Neural cell (in vitro differentiated cells): ENCODE results near the gene STX17.

Experiments
- EP300 ChIP-seq: fragments of 450-650 bp; conservative IDR thresholded peaks from 2 replicates; pipeline ENCODE4 v1.6.1; 2014; ENCODE audit warnings: antibody characterized with exemption, mild to moderate bottlenecking, moderate library complexity; ENCODE audit not compliant: poor library complexity, severe bottlenecking
- EZH2 ChIP-seq: fragments of 200-600, 300-800 bp; shearing (Covaris generic), sonication (generic); IDR thresholded peaks from 2 replicates; pipeline ENCODE4 v1.6.1; 2014; ENCODE audit warnings: antibody characterized with exemption, low read length, borderline replicate concordance, mild to moderate bottlenecking; ENCODE audit not compliant: insufficient read depth, poor library complexity, severe bottlenecking
- MXI1 ChIP-seq: fragments of 450-650 bp; conservative IDR thresholded peaks from 2 replicates; pipeline ENCODE4 v1.6.1; 2014; ENCODE audit warnings: antibody characterized with exemption, mild to moderate bottlenecking; ENCODE audit not compliant: poor library complexity, severe bottlenecking
- POLR2AphosphoS5 ChIP-seq: IDR thresholded peaks from 2 replicates; pipeline ENCODE4 v1.6.1; 2012
- RAD21 ChIP-seq: fragments of 450-650 bp; conservative IDR thresholded peaks from 2 replicates; pipeline ENCODE4 v1.6.1; 2014; ENCODE audit warnings: antibody characterized with exemption, mild to moderate bottlenecking, moderate library complexity
- SMC3 ChIP-seq: fragments of 450-650 bp; conservative IDR thresholded peaks from 2 replicates; pipeline ENCODE4 v1.6.1; 2014; ENCODE audit warnings: antibody characterized with exemption, mild to moderate bottlenecking, moderate library complexity; ENCODE audit not compliant: poor library complexity
- TAF1 ChIP-seq: IDR thresholded peaks from 2 replicates; pipeline ENCODE4 v1.6.1; 2012; ENCODE audit warnings: low read depth
- TF ChIP-seq, protein P1 (sequence below): fragments of 450-650 bp; IDR thresholded peaks from 2 replicates; pipeline ENCODE4 v1.5.1; 2014; ENCODE audit warnings: antibody characterized with exemption, mild to moderate bottlenecking, moderate library complexity; ENCODE audit not compliant: poor library complexity, severe bottlenecking
- TF ChIP-seq, protein P2 (sequence below): IDR thresholded peaks from 2 replicates; pipeline ENCODE4 v1.6.1; 2012; ENCODE audit warnings: borderline replicate concordance

DNA sequence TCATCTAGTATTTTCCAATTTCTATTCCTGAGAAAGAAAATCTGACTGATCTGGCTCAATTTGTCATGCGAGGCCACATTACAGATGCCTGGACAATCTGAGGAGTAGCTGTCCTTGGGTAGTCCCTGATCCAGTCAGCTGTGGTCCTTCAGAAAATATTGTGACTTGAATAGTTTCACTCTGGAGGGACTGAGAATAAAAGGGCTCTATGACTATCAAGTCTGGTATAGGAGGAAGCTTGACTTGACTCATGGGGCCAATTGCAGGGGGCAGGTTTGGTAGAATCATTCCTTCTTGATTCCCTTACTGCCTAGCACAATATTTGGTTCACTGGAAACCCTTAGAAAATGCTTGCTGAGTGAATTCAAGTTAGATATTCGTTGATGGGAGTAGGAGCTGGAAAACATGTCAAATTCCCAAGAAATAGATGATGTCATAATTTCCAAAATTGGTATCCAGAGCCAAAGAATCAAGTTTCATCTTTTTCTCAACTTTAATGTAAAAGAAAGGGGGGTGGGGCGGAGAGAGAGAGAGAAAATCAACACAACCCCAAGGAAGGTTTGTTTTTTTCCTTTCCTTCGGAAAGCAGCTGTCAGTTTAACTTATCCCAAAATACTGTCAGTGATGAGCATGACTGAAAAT lies 32.4 kb upstream of the STX17 start:
- TF ChIP-seq, protein P1, sequence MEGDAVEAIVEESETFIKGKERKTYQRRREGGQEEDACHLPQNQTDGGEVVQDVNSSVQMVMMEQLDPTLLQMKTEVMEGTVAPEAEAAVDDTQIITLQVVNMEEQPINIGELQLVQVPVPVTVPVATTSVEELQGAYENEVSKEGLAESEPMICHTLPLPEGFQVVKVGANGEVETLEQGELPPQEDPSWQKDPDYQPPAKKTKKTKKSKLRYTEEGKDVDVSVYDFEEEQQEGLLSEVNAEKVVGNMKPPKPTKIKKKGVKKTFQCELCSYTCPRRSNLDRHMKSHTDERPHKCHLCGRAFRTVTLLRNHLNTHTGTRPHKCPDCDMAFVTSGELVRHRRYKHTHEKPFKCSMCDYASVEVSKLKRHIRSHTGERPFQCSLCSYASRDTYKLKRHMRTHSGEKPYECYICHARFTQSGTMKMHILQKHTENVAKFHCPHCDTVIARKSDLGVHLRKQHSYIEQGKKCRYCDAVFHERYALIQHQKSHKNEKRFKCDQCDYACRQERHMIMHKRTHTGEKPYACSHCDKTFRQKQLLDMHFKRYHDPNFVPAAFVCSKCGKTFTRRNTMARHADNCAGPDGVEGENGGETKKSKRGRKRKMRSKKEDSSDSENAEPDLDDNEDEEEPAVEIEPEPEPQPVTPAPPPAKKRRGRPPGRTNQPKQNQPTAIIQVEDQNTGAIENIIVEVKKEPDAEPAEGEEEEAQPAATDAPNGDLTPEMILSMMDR: no peak
- TF ChIP-seq TAF1 (no peak), EP300 (no peak), EZH2 (no peak), POLR2AphosphoS5 (no peak), RAD21 (no peak), SMC3 (no peak), MXI1 (no peak)
- TF ChIP-seq, protein P2, sequence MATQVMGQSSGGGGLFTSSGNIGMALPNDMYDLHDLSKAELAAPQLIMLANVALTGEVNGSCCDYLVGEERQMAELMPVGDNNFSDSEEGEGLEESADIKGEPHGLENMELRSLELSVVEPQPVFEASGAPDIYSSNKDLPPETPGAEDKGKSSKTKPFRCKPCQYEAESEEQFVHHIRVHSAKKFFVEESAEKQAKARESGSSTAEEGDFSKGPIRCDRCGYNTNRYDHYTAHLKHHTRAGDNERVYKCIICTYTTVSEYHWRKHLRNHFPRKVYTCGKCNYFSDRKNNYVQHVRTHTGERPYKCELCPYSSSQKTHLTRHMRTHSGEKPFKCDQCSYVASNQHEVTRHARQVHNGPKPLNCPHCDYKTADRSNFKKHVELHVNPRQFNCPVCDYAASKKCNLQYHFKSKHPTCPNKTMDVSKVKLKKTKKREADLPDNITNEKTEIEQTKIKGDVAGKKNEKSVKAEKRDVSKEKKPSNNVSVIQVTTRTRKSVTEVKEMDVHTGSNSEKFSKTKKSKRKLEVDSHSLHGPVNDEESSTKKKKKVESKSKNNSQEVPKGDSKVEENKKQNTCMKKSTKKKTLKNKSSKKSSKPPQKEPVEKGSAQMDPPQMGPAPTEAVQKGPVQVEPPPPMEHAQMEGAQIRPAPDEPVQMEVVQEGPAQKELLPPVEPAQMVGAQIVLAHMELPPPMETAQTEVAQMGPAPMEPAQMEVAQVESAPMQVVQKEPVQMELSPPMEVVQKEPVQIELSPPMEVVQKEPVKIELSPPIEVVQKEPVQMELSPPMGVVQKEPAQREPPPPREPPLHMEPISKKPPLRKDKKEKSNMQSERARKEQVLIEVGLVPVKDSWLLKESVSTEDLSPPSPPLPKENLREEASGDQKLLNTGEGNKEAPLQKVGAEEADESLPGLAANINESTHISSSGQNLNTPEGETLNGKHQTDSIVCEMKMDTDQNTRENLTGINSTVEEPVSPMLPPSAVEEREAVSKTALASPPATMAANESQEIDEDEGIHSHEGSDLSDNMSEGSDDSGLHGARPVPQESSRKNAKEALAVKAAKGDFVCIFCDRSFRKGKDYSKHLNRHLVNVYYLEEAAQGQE: no peak
